ENCODE measurements around the gene ABCB1.

ABCB1 gene

GRCh38 chr7:87473986-87474385, 126.7 kb downstream of the ABCB1 start:
- H3K9me3 ChIP-seq (ENCODE audit: control insufficient read depth, insufficient read depth, low read depth, low read length) = no peaks in the 10 kb centered on the region
- peaks cover 10% of the 10 kb centered on the region for H3K4me1 ChIP-seq (ENCODE audit: control insufficient read depth, insufficient read depth, low read length)
- H3K36me3 ChIP-seq (ENCODE audit: control insufficient read depth in 2 of 2, insufficient read depth in 1 of 2, low read length in 2 of 2) = no peaks in the 10 kb centered on the region
- ChIA-PET POLR2A (no interaction called here), CTCF (no interaction called here)
- H3K27ac ChIP-seq (ENCODE audit: extremely low read depth, low read depth, low read length) = no peak overlapping the region
- no peak overlapping the region for H3K4me3 ChIP-seq (ENCODE audit: low read depth, low read length)
- TF ChIP-seq SCRT2 (tag by site-specific recombination; IDR thresholded peaks at IDR 0.05) (no peak), ZNF626 (tag by site-specific recombination; IDR thresholded peaks at IDR 0.05) (no peak), AEBP2 (tag by site-specific recombination; IDR thresholded peaks at IDR 0.05; ENCODE audit: borderline replicate concordance) (no peak), ZNF211 (tag by site-specific recombination; IDR thresholded peaks at IDR 0.05; ENCODE audit: low read depth) (no peak), ZNF785 (tag by site-specific recombination; IDR thresholded peaks at IDR 0.05) (no peak), PRDM1 (tag by site-specific recombination; IDR thresholded peaks at IDR 0.05) (0 out of 2 replicates have a peak, but pooled peaks have one; percentile 19)

- Histone ChIP-seq H3K36me3 (ENCODE audit: control insufficient read depth in 2 of 2, insufficient read depth in 1 of 2, low read length in 2 of 2) (no peaks in the 10 kb centered on the region), H3K4me3 (ENCODE audit: low read depth, low read length) (no peak overlapping the region), H3K4me1 (ENCODE audit: control insufficient read depth, insufficient read depth, low read length) (peaks cover 10% of the 10 kb centered on the region), H3K27ac (ENCODE audit: extremely low read depth, low read depth, low read length) (no peak overlapping the region), H3K9me3 (ENCODE audit: control insufficient read depth, insufficient read depth, low read depth, low read length) (no peaks in the 10 kb centered on the region)
- ChIA-PET CTCF (no interaction called here), POLR2A (no interaction called here)
- TF ChIP-seq ZNF585B (tag by site-specific recombination; IDR thresholded peaks at IDR 0.05) (0 out of 2 replicates have a peak, but pooled peaks have one; percentile 20), ZNF580 (tag by site-specific recombination; IDR thresholded peaks at IDR 0.05) (no peak), ZNF768 (tag by site-specific recombination; IDR thresholded peaks at IDR 0.05) (no peak)
These were observed 127.5 kb downstream of the ABCB1 start for GRCh38 chr7:87473192-87473591.

GRCh38 chr7:87471473-87471872, 129.2 kb downstream of the ABCB1 start:
- Histone ChIP-seq H3K36me3 (ENCODE audit: control insufficient read depth in 2 of 2, insufficient read depth in 1 of 2, low read length in 2 of 2) (no peaks in the 10 kb centered on the region), H3K4me3 (ENCODE audit: low read depth, low read length) (no peak overlapping the region), H3K4me1 (ENCODE audit: control insufficient read depth, insufficient read depth, low read length) (peaks cover 10% of the 10 kb centered on the region), H3K9me3 (ENCODE audit: control insufficient read depth, insufficient read depth, low read depth, low read length) (no peaks in the 10 kb centered on the region), H3K27ac (ENCODE audit: extremely low read depth, low read depth, low read length) (no peak overlapping the region)
- ChIA-PET POLR2A (no interaction called here), CTCF (interaction anchor here (0.6 to 1.1 kb wide), 2 partner anchors 9 to 14 kb away, joined by 3 read pairs; no protein-coding TSS in a partner anchor)
- no peak for TF ChIP-seq ZNF132 (tag by site-specific recombination; IDR thresholded peaks at IDR 0.05; ENCODE audit: borderline replicate concordance)
- no peak for TF ChIP-seq ZNF792 (tag by site-specific recombination; IDR thresholded peaks at IDR 0.05)
- TF ChIP-seq ZNF561 (tag by site-specific recombination; IDR thresholded peaks at IDR 0.05; ENCODE audit: borderline replicate concordance) = no peak
- TF ChIP-seq PBX3 (CRISPR knock-in tag; IDR thresholded peaks at IDR 0.05) = no peak
- no peak for TF ChIP-seq ZSCAN5A (tag by site-specific recombination; IDR thresholded peaks at IDR 0.05)
- no peak for TF ChIP-seq SALL2 (tag by site-specific recombination; IDR thresholded peaks at IDR 0.05; ENCODE audit: borderline replicate concordance)
- no peak for TF ChIP-seq AEBP2 (tag by site-specific recombination; IDR thresholded peaks at IDR 0.05; ENCODE audit: borderline replicate concordance)
- no peak for TF ChIP-seq ZBTB11 (tag by site-specific recombination; conservative IDR thresholded peaks at IDR 0.05; ENCODE audit: low read depth)
- no peak for TF ChIP-seq SCRT2 (tag by site-specific recombination; IDR thresholded peaks at IDR 0.05)
- no peak for TF ChIP-seq ZBTB20 (tag by site-specific recombination; IDR thresholded peaks at IDR 0.05)
- TF ChIP-seq ZNF350 (tag by site-specific recombination; IDR thresholded peaks at IDR 0.05) = no peak
- no peak for TF ChIP-seq KLF17 (tag by site-specific recombination; IDR thresholded peaks at IDR 0.05)
- TF ChIP-seq ZNF777 (tag by site-specific recombination; IDR thresholded peaks at IDR 0.05; ENCODE audit: borderline replicate concordance) = no peak
- TF ChIP-seq ZNF10 (tag by site-specific recombination; IDR thresholded peaks at IDR 0.05) = no peak
